Inflammatory macrophage (primary cell): Measurements from ENCODE around the gene PCTP.

Experiments
- DNase-seq, 2 donors: peaks; one replicate each; pipeline ENCODE4 v3.0.0-alpha.2; 2020 to 2022

Gene PCTP

DNA sequence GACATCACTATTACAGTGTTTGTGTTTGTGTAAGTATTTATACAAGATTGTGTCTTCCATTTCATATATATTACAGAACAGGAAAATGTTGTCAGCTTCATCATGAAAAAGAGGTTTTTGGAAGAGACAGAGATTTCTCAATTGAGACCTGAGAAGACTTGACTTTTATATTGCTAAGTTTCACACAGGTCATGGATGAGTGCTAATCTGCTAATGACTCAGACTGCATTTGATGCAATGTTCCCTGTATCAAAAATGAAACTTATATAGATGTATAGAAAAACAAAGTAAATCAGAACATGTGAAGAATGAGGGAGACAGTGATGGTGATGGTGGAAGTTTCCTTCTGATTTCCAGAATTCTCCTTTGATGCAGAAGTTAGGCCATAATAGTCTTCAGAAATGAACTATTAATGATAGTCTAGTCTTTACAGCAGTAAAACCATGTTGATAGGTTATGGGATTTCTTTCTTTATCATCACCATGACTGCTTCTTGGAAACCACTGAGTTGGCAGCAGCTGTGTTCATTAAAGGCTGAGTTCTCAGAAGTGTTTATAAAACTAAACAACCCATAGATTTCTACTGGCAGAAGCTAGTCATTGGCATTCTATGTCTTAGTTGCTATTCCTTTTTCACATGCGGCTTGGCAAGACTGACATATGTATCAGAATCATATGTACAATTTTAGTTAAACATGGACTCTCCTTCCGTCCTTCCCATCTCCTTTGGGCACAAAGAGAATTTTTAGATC is 56.1 kb downstream of the PCTP start:
- DNase-seq: no peak

DNA sequence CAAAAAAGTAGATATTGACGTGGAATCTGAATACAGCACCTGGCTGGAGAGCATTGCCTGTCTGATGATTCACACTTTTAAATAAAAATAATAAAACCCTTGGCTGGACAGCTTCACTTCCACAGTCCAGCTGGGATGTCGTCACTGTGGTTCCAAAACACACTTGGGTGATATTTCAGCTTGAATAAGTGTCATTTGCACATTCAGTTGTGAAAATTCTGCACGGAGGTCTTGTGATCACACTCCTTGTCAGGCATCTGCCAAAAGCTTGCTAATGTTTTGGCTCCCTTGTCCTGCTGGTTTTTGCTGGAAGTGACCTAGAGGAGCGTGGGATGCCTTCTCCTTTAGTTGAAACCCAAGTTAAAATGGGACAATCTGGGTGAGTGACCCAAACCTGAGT is 60.7 kb downstream of the PCTP start:
- DNase-seq: no peak

DNA sequence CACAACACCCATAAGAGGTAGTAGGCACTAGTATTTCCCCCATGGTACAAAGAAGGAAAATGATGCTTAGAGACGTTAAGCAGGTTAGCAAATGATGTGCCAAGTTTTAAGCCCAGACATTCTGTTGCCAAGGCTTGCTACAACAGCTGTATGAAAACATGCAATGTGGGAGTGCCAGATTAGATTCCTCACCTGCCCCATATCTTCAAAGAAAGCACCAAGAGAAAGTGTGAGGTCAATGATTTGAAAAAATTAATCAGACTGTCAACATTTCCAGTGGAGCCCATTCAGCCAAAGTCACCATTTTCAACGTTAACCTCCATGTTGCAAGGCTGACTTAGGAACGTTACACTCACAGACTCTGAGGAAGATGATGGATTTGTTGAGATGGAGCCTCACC is 61.5 kb downstream of the PCTP start:
- no peak for DNase-seq

DNA sequence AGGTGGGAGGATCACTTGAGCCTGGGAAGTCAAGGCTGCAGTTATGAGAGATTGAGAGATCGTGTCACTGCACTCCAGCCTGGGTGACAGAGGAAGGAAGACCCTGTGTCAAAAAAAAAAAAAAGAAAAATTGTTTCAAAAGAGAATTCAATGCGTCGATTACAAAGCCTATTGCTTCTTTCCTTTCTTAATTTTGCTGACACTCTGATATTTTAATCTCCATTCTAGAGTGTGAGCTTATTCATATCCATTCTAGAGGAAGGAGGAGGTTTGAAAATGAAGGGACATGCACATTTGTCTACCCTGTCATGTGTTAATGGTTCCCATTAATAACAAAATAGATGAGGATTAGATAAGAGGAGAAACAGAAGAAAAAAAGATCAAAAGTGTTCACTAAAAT is 63.1 kb downstream of the PCTP start:
- DNase-seq: no peak

DNA sequence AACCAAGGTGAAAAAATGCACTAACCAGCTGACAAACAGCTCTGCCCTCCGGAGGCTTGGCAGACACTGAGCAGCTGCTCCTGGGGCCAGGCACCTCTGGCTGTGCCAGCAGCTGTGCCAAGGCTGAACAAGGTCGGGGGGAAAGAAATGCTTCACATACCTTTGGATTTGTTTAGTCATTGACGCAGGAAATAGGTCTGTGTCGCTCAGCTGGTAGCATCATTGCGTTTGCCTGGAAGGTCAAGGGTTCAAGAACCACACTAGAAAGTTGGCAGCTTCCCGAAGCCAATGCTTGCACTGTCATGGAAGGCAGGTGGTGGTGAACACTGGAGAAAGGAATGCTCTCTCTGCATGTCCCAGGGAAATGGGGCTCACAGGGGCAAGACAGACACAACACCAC is 63.5 kb downstream of the PCTP start:
- no peak for DNase-seq

DNA sequence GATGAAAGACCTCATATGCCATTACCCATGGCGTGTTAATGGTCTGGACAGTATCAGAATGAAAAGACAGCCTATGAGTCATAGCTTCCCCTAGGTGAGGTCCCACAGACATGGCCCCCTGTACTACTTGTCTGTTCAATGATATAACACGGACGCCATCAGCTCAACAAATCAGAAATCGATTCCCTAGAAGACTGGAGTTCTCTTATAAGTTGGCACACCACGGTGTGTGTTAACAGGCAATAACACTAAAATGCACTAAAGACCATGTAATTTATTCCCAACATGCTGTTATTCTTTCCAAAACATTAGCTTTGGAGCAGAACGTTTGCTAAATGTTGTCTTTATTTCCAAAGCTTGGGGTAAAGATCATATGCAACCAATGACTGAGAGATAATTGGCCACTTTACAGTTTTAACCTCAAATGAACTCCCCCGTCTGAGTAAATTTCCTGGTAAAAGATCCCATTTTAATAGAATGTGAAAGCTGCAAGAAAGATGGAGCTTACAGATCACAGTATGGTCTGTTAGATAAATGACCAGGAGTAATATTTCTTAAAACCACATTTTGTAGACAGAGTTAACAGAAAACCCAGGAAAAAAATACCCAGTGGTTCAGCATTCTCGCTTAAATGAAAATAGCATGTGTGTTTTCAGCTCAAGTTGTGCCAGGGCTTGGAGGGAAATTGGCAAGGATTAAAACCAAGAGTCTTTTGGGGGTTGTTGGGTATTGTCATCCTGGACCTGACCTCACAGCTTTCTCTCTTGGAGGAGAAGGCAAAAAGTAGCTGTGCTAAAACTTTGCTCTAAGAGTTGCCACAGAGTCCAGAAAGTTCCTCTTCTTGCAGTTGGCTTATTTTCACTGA is 65.9 kb downstream of the PCTP start:
- DNase-seq: peak; percentile 40 to 49

DNA sequence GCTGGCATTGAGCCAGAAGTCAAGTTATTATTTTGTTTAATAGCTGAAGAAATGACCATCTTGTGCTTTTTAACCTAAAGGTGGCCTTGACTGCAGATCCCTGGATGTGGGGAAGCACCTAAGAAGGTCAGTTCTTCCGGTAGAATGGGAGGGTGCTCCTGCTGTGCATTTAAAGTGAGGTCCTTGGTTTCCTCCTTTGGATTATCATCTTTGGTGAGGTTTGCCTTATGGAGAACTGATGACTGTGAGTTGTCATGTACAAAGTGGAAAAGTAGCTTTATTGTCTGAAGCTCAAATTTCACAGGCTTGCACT is 66.5 kb downstream of the PCTP start:
- DNase-seq: no peak

DNA sequence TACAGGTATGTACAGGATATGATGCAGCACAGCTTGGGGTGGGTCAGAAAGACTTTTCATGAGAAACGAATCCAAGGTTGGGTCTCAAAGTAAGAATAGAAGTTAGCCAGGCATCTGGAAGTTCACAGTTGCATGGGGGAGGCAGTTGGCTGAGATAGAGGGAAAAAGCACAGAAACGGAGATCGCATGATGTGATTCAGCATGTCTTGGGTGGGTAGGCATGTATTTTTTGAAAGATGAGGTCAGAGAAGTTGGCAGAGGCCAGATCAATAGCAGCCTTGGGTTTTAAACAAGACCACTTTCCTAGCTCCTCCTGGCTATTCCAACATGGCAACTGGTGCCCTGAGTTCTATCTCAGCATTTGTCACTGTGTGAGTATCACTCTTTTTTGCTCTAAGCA is 67.2 kb downstream of the PCTP start:
- DNase-seq: no peak

DNA sequence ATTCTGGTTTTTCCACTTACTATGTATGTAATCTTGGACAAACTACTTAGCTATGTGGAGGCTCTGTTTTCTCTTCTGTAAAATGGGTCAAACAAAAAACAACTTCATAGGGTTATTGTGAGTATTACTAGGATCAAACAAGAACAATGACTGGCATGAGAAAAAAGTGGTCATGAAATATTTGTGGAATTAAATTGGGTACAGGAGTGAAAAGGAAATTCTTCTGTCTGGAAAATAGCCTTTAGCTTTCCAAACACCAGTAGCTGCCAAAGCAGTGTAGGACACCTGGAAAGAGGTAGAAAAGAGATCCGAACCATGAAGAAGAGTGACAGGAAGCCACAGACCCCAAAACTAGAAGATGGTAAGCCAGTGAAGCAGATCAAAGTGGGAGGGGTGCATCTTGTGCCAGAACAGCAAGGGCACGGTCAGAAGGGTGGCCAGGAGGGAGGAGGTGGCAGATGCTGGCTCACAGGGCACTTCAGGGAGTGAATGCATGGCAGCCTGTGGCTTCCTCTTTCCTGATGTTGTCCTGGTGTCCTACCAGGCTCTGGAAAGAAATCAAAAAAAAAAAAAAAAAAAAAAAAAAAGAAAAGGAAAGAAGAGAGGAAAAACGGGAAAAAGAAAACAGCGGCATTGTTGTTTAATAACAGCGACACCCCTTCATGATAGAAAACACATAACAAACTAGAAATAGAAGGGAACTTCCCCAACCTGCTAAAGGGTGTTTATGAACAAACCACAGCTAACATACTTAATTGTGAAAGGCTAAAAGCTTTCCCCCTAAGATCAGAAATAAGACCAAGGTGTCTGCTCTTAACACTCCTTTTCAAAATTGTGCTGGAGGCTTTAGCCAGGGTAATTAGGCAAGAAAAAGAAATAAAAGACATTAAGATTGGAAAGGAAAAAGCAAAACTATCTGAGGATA is 67.9 kb downstream of the PCTP start:
- no peak for DNase-seq

DNA sequence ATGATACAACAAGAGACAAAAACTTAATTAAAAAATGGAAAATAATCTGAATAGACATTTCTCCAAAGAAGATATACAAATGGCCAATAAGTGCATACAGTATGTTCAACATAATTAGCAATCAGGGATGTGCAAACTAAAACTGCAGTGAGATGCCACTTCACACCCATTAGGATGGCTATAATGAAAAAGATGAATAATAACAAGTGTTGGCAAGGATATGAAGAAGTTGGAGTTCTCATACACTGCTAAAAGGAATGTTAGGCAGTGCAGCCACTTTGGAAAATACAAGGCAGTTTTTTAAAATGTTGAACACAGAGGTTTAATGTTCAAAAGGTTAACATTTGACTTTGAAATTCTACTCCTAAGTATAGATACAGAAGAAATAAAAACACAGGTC is 69.8 kb downstream of the PCTP start:
- no peak for DNase-seq

DNA sequence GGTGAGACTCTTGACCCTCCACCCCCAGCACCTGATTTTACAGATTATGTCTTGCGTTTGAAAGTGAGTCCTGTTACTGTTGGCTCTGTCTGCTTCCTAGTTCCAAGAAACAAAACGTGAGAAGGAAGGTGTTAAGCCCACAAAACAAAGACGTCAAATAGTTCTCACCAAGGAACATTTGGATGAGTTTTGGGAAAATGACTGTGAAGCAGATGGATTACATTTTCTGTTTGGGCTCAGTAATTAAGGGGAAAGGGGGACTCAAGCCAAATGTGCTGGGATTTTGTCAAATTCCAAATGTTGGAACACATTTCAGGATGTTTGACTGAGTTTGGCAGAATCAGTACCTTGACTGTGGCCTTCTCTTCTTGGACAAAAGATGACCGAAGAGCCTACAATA is 71.2 kb downstream of the PCTP start:
- DNase-seq: no peak

DNA sequence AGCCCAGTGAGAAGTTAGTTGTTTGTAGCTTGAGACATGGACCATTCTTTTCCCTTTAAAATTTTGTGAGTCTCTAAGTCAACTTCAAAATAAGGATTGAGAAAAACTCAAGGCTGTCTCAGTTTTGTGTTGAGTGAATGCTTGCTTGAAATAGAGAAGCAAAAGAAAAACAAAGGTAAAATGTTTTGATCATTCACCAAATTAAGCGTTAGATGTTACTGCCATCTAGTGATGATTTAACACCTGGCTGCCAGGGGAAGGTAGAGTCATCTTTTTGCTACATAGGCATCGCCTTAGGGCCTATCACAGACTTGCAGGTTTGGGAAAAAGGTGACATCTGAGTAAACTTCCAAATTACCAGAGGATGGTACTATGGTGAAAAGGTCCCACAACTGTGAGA is 74.4 kb downstream of the PCTP start:
- no peak for DNase-seq
